Neuron (in vitro differentiated cells): Measurements from ENCODE around the gene SRP68.
"Not testable (repeated sequence)": the region's sequence is repeated elsewhere in the genome, so short reads cannot be mapped to it uniquely, and the experiment has no call there.

ENCODE experiments used
- H2AFZ ChIP-seq: one replicate; pipeline ENCODE4 v1.6.1; 2013; ENCODE audit warnings: low read depth, mild to moderate bottlenecking, inconsistent platforms, low read length, moderate library complexity
- H3K27me3 ChIP-seq: one replicate; pipeline ENCODE4 v1.6.1; 2013; ENCODE audit warnings: low read length; ENCODE audit not compliant: insufficient read depth
- H3K36me3 ChIP-seq: one replicate; pipeline ENCODE4 v1.6.1; 2013; ENCODE audit warnings: low read length; ENCODE audit not compliant: insufficient read depth
- H3K4me1 ChIP-seq: one replicate; pipeline ENCODE4 v1.6.1; 2013; ENCODE audit warnings: low read length; ENCODE audit not compliant: insufficient read depth
- H3K4me3 ChIP-seq: 2 replicates; pipeline ENCODE4 v1.5.1; 2013; ENCODE audit warnings: mild to moderate bottlenecking, low read length, moderate library complexity
- H3K9me3 ChIP-seq: one replicate; pipeline ENCODE4 v1.6.1; 2013; ENCODE audit warnings: low read length

SRP68 gene

DNA sequence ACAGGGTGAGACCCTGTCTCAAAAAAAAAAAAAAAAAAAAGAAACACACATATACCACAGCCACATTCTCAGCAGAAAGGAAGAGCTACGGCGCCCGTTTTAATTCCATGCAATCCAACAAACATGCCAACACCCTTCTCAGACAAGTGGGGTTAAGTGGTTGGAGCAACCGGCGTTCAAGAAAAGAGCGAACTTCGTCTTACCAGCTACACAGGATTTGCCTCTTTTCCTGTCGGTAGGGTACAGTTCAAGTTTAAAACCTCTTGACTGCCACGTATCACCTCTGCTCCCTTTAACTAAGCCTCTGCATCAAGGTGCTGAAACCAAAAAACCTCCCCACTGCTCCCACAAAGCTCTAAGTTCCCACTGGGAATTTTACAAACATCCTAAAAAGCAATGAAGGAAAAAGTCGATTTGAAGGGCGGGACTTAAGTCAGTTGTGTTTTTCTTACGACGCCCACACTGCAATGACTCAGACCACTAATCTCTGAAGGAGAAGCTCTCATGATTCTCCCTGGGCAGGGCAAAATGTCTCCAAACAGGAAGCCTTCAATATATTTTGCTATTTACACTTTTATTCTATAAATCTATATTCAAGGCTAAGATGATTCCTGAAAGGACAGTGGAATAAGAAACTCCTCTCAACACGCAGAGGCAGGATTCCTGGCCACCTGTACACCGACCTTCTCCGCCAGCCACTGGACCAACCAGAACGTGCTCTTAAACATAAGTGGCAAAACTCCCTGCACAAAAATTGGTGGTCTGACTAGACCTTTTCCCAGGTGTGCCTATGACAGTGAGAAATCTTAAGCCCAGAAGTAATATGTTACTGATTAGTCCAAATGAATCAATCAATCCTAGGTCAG, 18.8 kb downstream of the SRP68 start:
- Histone ChIP-seq H3K4me3 (no peak overlapping the region), H3K9me3 (no peaks in the 10 kb centered on the region), H3K4me1 (peaks cover 13% of the 10 kb centered on the region), H3K36me3 (peaks cover 71% of the 10 kb centered on the region), H2AFZ (no peak overlapping the region), H3K27me3 (no peaks in the 10 kb centered on the region)

DNA sequence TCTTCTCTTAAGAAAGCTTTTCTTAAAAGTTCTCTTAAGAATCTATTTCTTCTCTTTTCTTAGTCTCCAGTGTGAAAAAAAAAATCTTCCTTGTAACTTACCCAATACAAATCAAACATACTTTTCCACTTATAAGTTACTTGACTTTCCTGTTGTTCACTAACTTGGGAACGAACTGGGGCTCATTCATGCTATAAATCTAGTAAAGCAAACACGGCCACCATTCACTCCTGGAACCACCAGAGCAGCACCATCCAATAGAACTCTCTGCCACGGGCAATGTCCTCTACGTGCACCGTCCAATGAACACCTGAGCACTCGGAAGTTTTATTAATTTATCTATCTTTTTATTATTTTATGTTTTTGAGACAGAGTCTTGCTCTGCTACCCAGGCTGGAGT, 20.8 kb downstream of the SRP68 start:
- Histone ChIP-seq H3K36me3 (peaks cover 70% of the 10 kb centered on the region), H2AFZ (no peak overlapping the region), H3K27me3 (no peaks in the 10 kb centered on the region), H3K4me3 (no peak overlapping the region), H3K4me1 (peaks cover 13% of the 10 kb centered on the region), H3K9me3 (no peaks in the 10 kb centered on the region)

DNA sequence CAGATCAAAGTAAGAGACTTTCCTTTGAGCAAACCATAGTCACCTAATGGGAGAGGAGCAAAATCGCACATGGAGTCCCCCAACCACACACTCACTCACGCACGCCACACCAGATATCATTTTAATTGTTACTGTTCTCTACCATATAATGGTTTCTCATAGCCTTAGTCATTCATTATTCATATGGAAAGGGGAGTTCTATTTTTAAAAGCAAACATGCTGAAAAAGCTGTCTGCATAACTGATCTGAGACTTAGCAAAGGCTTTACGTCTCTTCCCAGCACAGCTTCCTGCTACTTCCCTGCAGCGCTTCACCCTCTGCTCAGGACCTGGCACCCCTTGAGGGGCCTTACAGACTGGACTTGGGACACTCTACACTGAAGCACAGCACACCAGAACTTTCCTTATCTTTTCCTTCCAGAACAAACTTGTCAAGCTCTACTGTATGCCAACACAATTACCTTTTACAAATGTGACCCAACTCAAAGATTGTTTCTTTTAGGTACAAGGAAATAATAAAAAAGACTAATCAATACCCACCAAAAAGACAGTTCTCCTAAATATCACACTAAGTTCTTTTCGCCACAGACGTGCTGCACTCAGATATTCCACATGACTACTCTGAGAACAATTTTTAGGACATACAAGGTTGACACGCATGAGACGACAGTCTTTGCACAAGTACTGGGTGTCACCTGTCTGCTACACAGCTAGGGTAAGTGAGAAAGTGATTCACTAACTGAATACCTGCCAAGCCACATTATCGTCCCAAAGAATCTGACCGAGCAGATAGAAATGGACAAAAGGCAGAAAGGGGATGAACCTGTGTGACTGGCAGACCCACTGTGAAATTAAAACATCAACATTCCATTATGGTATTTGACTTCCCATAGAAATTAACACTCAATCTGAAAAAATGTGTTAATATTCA, 21.5 kb downstream of the SRP68 start:
- no peak overlapping the region for H3K4me3 ChIP-seq
- H2AFZ ChIP-seq: no peak overlapping the region
- peaks cover 69% of the 10 kb centered on the region for H3K36me3 ChIP-seq
- peaks cover 13% of the 10 kb centered on the region for H3K4me1 ChIP-seq
- no peaks in the 10 kb centered on the region for H3K9me3 ChIP-seq
- no peaks in the 10 kb centered on the region for H3K27me3 ChIP-seq

DNA sequence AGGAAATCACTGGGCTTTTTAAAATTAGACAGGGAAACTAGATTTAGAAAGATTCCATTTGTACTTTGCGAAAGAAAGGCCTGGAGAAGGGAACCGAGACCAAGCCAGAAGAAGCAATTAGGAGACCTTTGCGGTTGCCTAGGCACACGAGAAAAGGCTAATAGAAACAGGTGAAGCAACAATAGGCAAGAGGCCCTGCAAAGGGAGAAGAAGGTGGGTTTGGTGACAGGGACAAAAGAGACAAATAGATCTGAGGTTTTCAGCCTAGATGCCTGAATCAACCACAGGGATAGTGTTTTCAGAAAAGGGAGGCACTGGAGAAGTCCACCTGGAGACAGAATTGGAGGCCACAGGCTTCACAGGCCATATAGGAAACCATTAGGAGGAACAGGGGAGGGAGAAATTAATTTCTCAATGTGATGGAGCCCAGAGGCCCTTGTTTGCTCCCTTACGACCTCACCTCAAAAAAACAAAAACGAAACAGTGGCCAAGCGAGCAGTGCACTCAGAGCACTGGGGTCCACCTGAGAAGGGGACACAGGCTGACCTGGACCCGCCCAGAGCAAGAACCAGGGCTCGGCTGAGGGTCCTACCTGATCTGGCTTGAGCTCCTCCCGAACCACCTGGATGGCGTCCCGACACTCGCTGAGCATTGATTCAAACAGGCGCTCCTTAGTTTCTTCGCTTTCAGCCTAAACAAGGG, 22.3 kb downstream of the SRP68 start:
- H3K36me3 ChIP-seq: peaks cover 73% of the 10 kb centered on the region

GRCh38 chr17:76049239-76049638, 23.1 kb downstream of the SRP68 start:
- Histone ChIP-seq H3K4me3 (no peak overlapping the region), H3K27me3 (no peaks in the 10 kb centered on the region), H3K9me3 (no peaks in the 10 kb centered on the region), H2AFZ (no peak overlapping the region), H3K4me1 (peaks cover 13% of the 10 kb centered on the region), H3K36me3 (peaks cover 77% of the 10 kb centered on the region)

More for the DNA sequence above, 22.3 kb downstream of the SRP68 start:
- no peaks in the 10 kb centered on the region for H3K9me3 ChIP-seq
- H3K4me1 ChIP-seq: peaks cover 13% of the 10 kb centered on the region
- no peak overlapping the region for H2AFZ ChIP-seq
- no peak overlapping the region for H3K4me3 ChIP-seq
- H3K27me3 ChIP-seq: no peaks in the 10 kb centered on the region

- Histone ChIP-seq H3K36me3 (peaks cover 77% of the 10 kb centered on the region), H3K9me3 (no peaks in the 10 kb centered on the region), H3K27me3 (no peaks in the 10 kb centered on the region), H3K4me3 (no peak overlapping the region), H3K4me1 (peaks cover 13% of the 10 kb centered on the region), H2AFZ (no peak overlapping the region)
Measured at GRCh38 chr17:76048711-76049110, 23.6 kb downstream of the SRP68 start.

- no peaks in the 10 kb centered on the region for H3K9me3 ChIP-seq
- peaks cover 77% of the 10 kb centered on the region for H3K36me3 ChIP-seq
- peaks cover 13% of the 10 kb centered on the region for H3K4me1 ChIP-seq
- H3K27me3 ChIP-seq: no peaks in the 10 kb centered on the region
- H2AFZ ChIP-seq: no peak overlapping the region
- H3K4me3 ChIP-seq: no peak overlapping the region
Measured at GRCh38 chr17:76048025-76048605, 24.2 kb downstream of the SRP68 start.

DNA sequence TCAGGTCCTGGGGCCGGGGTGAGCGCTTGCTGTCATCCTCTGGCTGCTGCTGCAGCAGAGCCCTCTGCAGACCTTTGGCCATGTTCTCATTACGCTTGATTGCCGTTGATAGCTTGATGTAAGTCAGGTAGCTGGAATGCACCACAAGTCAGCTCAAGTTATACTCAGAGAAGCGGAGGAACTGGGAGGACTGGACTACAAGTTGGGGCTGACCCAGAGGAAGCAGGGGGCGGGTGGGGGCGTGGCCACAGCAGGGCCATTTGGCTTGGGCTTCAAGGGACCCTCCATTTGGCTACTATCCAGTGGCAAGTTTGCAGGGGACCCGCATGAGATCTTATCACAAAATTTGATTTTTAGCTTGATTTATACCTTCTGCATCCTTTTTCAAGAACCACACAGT, 26.3 kb downstream of the SRP68 start:
- no peak overlapping the region for H2AFZ ChIP-seq
- no peaks in the 10 kb centered on the region for H3K9me3 ChIP-seq
- H3K4me1 ChIP-seq: peaks cover 13% of the 10 kb centered on the region
- no peak overlapping the region for H3K4me3 ChIP-seq
- no peaks in the 10 kb centered on the region for H3K27me3 ChIP-seq
- H3K36me3 ChIP-seq: peaks cover 81% of the 10 kb centered on the region

DNA sequence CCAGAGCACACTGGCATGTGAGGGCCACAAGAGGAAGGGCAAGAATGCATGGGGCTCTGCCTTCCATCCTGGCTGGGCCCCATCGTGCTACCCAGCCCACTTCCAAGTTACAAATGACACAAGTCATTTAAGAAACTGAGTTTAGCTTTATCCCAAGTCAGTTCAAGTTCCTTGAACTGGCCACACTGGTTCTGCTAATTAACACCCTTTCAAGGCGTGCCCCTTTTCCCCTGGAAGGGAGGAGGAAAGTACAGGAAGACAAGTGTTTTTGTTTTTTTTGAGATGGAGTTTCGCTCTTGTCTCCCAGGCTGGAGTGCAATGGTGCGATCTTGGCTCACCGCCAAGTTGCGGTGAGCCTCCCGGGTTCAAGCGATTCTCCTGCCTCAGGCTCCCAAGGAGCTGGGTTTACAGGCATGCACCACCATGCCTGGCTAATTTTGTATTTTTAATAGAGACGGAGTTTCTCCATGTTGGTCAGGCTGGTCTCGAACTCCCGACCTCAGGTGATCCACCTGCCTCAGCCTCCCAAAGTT, 27.8 kb downstream of the SRP68 start:
- H3K4me1 ChIP-seq, H2AFZ ChIP-seq, H3K27me3 ChIP-seq, H3K9me3 ChIP-seq, H3K4me3 ChIP-seq: not testable (repeated sequence)
- H3K36me3 ChIP-seq: peaks cover 82% of the 10 kb centered on the region

DNA sequence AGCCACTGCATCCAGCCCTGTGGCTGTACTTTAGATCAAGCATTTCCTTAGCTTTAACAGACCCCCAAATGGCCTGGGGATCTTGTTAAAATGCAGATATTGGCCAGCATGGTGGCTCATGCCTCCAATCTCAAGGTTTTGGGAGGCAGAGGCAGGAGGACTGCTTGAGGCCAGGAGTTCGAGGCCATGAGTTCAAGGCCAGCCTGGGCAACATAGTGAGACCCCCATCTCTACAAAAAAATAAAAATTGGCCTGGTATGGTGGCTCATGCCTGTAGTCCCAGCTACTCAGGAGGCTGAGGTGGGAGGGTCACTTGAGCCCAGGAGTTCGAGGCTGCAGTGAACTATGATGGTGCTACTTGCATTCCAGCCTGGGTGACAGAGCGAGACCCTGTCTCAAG, 29.4 kb downstream of the SRP68 start:
- H3K27me3 ChIP-seq, H3K4me1 ChIP-seq, H2AFZ ChIP-seq, H3K9me3 ChIP-seq, H3K4me3 ChIP-seq: not testable (repeated sequence)
- H3K36me3 ChIP-seq: peaks cover 82% of the 10 kb centered on the region

DNA sequence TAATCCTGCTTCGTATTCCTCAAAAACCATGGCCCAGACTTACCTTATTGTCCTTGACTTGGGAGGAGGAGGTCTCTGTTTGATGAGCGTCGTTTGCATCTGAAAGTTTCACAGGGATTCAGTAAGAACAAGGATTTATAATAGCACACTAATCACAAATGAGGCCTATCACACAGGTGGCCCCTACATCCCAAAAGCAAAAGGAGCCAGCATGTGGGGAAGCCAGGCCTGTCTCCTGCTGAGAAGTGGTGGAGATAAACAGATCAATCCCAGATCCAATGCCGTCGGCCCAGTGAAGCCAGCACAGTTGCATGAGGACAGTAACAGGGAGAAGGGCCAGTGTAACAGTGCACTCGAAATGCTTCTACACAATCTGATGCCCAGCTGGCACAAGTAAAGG, 31.9 kb downstream of the SRP68 start:
- no peak overlapping the region for H3K4me3 ChIP-seq
- peaks cover 61% of the 10 kb centered on the region for H3K36me3 ChIP-seq
- H3K27me3 ChIP-seq: no peaks in the 10 kb centered on the region

DNA sequence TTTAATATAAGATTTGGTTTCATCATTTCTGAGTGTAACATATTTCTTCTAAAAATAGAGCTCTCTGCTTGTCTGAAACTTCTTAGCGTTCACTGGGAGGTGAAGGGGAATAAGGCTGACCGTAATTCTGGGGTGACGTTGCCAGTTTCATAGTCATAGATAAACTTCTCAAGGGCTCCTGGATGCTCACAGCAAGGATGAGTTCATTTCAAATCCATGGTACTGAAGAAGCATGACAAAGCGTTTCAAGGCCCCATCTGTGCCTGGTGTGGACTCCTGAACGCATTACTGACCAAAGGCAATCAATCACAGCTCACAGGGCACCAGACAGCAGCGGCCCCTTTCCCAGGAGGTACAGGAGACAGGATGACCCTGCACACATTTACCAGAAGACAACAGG, 33.2 kb downstream of the SRP68 start:
- H2AFZ ChIP-seq: no peak overlapping the region
- H3K27me3 ChIP-seq: no peaks in the 10 kb centered on the region
- no peak overlapping the region for H3K4me3 ChIP-seq
- no peaks in the 10 kb centered on the region for H3K4me1 ChIP-seq
- H3K9me3 ChIP-seq: no peaks in the 10 kb centered on the region
- peaks cover 50% of the 10 kb centered on the region for H3K36me3 ChIP-seq

More for the DNA sequence above, 31.9 kb downstream of the SRP68 start:
- Histone ChIP-seq H2AFZ (no peak overlapping the region), H3K9me3 (no peaks in the 10 kb centered on the region), H3K4me1 (no peaks in the 10 kb centered on the region)
